PC-9 (cell line): Measurements from ENCODE around the gene SGMS1.
"Not testable (repeated sequence)": the region's sequence is repeated elsewhere in the genome, so short reads cannot be mapped to it uniquely, and the experiment has no call there.

Experiments
- CTCF ChIP-seq: fragments of 200-600 bp; sonication (generic); conservative IDR thresholded peaks from 2 replicates; pipeline ENCODE4 v1.6.1; 2017; ENCODE audit warnings: mixed run types, antibody characterized with exemption, mild to moderate bottlenecking, moderate library complexity
- EZH2 ChIP-seq: fragments of 200-600 bp; sonication (generic); IDR thresholded peaks from 2 replicates; pipeline ENCODE4 v1.8.0; 2017; ENCODE audit warnings: antibody characterized with exemption, low read depth

GRCh38 chr10:50659865-50660730 lies 36.3 kb upstream of the SGMS1 start:
- TF ChIP-seq CTCF = peak; percentile 67
- TF ChIP-seq EZH2 = not testable (repeated sequence)
